Measurements from ENCODE around the gene HSPA4.
"Not testable (repeated sequence)": the region's sequence is repeated elsewhere in the genome, so short reads cannot be mapped to it uniquely, and the experiment has no call there.

Gene HSPA4

GRCh38 chr5:133128066-133128465 is 76.3 kb downstream of the HSPA4 start:
- no peak for DNase-seq

GRCh38 chr5:133129289-133129688 is 77.5 kb downstream of the HSPA4 start:
- DNase-seq: no peak

GRCh38 chr5:133129950-133130349 is 78.1 kb downstream of the HSPA4 start:
- no peak for DNase-seq

DNA sequence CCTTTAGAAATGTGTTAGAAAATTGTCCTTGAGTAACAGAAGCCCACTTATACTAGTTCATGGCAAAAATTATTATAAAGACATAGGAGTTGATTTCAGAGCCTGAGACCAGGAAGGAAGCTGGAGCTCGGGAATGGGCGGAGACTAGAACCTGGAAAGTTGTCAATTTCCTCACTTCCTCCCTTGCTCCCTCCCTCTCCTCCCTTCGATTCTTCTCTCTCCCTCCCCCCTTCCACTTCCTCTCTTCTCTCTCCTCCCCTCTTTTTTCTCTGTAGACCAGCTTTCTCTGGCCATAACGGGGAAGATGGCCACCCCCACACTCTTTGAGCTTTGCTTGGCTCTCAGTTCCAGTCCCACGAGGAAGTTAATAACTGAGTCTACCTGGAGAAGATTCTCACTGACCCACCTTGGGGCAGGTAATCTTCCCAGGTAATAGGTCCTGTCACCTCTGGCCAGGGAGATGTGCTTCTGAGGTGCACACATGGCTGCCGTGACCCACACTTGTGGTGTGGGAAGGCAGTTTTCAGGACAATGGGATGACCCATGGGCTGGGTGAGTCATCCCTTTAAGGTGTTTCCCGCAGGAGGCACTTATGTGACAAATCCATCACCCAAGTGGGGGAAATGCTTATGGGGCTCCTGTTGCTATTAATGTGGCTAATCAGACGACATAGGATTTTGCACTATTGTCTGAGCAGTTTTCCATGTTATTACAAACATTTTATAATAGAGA is 78.7 kb downstream of the HSPA4 start:
- no peak for DNase-seq

GRCh38 chr5:133132717-133133116 is 80.9 kb downstream of the HSPA4 start:
- DNase-seq: no peak

DNA sequence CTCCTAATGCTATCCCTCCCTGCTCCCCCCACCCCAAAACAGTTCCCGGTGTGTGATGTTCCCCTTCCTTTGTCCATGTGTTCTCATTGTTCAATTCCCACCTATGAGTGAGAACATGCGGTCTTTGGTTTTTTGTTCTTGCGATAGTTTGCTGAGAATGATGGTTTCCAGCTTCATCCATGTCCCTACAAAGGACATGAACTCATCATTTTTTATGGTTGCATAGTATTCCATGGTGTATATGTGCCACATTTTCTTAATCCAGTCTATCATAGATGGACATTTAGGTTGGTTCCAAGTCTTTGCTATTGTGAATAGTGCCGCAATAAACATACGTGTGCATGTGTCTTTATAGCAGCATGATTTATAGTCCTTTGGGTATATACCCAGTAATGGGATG is 81.4 kb downstream of the HSPA4 start:
- not testable (repeated sequence) for DNase-seq

GRCh38 chr5:133136890-133137289 is 85.1 kb downstream of the HSPA4 start:
- DNase-seq: not testable (repeated sequence)

- DNase-seq: no peak
Observed at GRCh38 chr5:133140311-133140710, 88.5 kb downstream of the HSPA4 start.

- no peak for DNase-seq
Observed at GRCh38 chr5:133141746-133142145, 89.9 kb downstream of the HSPA4 start.

DNA sequence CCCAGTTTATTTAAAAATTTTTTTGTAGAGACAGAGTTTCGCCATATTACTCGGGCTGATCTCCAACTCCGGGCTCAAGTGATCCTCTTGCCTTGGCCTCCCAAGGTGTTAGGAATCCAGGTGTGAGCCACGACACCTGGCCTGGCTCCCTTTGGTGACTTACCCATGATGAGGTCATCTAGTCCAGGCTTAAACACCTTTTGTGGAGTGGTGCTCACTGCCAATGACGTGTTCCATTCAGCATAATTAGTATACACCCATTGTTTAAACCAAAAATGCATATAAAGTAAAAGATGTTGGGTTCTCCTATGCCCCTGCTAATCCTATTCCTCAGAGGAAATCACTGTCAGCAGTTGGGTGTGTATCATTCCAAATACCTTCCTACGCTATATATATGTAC is 91.0 kb downstream of the HSPA4 start:
- no peak for DNase-seq

DNA sequence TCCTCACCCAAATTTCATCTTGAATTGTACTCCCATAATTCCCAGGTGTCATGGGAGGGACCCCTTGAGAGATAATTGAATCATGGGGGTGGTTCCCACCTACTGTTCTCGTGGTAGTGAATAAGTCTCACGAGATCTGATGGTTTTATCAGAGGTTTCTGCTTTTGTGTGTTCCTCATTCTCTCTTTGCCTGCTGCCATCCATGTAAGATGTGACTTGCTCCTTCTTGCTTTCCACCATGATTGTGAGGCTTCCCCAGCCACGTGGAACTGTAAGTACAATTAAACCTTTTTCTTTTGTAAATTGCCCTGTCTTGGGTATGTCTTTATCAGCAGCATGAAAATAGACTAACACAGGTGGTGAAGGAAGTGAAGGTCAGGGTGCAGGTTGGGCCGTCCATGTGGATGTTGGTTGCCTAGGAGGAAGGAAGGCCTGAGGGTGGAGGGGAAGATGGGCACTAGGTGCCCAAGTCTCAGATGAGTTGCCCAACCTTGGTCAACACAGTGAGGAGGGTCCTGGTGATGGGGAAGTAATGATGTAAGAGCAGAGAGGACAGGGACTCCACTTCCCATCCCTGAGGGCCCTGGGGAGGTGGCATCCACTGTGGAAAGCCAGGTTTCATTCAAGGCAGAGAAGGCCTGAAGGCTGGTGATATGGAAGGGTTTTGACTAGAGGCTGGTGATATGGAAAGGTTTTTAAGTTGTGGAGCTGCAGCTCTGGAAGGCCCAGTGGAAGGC is 92.6 kb downstream of the HSPA4 start:
- DNase-seq: no peak

DNA sequence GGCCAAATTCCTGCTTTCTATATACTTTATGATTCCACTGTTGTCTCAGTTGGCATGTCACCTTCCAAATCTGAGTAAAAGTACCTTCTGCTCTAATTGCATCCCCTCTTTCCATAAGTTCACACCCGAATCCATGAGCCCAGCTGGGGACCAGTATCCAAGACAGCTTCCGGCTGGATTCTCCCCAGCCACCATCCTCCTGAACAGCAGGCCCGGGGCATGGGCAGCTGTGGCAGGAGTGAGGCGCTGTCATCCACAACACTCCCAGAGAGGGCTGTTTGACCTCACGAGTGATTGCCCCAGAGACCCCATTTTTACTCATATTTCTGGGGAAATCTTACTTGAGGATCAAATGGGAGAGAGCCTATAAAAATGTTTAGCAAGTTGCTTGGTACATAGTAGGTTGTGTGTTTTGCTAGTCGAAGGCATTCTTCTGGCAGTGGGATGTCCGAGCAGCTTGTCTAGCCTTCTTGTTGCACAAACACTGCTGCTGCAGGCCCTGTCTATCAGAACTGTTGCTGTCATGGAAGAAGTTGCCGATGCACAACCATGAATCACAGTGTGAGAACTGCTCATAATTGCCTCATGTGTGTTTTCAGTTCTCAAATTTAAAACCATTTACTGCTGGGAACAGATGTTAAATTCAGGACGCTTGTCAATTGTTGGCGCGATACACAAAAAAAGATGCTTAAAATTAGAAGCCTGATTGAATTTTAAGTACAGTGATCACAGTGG is 93.8 kb downstream of the HSPA4 start:
- no peak for DNase-seq

DNA sequence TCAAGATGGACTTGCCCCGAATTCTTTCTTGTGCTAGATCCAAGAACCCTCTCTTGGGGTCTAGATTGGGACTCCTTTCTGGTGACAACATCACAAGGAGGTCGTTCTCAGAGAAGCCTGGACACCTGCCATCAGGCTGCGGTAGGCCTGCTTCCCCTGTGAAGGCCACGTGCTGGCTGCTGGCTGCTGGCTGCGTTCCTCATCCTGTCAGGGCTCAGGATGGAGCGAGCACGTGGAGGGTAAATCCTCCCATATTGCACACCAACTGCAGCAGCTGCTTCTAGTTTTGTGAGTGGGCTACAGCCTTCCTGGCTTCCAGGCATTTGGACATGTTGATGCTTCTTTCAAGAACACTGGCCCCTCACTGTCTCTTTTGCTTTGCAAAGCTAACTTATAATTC is 95.6 kb downstream of the HSPA4 start:
- DNase-seq: no peak

- no peak for DNase-seq
Observed at GRCh38 chr5:133147815-133148567, 96.2 kb downstream of the HSPA4 start.

- DNase-seq: no peak
Observed at GRCh38 chr5:133149345-133149744, 97.5 kb downstream of the HSPA4 start.

DNA sequence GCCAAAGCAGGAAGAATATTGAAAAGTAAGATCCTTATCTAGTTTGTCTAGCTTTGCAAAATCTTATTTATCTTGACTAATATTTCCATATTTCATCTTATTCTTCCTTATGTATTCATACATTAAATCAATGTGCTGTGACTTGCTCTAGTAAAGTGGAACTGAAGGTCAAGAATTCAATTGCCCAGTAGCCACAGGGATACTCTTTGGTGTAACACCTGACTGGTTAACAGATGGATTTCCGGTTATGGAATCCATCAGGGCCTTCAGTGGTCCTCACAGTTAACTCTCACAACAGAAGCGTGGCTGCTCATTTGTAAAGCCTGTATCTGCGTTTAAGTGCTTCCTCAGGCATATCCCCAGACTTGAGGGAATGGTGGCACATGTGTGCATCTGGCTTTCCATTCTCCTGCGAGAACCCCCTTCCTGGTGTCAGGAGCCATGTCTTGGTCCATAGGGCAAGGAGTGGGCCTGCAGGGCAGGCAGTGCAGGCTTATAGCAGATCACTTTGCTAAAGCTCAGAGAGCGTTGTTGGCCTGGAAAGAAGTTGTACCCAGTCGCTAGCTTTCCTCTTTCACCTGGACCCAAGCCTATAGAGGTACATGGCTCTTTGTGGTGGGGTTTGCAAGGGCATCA is 99.2 kb downstream of the HSPA4 start:
- no peak for DNase-seq

DNA sequence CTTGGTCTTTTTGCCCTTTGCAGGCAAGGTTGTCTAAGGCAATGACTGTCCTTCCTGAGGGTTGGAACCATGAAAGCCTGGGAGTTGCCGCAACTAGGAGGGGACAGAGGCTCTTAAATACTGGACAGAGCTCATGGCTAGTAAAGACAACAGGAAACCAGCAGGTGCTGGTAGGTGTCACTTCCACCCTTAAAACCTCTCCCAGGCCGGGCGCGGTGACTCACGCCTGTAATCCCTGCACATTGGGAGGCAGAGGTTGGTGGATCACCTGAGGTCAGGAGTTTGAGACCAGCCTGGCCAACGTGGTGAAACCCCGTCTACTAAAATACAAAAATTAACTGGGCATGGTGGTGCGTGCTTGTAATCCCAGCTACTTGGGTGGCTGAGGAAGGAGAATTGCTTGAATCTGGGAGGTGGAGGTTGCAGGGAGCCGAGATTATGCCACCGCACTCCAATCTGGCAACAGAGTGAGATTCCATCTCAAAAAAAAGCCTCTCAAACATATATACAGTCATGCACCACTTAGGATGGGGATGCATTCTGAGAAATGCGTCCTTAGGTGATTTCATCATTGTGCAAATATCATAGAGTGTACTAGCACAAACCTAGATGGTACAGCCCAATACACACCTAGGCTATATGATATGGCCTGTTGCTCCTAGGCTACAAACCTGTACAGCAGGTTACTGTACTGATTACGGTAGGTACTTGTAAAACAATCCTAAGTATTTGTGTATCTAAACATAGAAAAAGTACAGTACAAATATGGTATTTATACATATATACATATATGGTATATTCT is 102.7 kb downstream of the HSPA4 start:
- DNase-seq: no peak

GRCh38 chr5:133155326-133155969 is 103.6 kb downstream of the HSPA4 start:
- DNase-seq: no peak

Measured in NCI-H1105 treated with DMSO at 0.1 percent for 48 hours (cell line).